ENCODE results near the gene CCSER1.

DNA sequence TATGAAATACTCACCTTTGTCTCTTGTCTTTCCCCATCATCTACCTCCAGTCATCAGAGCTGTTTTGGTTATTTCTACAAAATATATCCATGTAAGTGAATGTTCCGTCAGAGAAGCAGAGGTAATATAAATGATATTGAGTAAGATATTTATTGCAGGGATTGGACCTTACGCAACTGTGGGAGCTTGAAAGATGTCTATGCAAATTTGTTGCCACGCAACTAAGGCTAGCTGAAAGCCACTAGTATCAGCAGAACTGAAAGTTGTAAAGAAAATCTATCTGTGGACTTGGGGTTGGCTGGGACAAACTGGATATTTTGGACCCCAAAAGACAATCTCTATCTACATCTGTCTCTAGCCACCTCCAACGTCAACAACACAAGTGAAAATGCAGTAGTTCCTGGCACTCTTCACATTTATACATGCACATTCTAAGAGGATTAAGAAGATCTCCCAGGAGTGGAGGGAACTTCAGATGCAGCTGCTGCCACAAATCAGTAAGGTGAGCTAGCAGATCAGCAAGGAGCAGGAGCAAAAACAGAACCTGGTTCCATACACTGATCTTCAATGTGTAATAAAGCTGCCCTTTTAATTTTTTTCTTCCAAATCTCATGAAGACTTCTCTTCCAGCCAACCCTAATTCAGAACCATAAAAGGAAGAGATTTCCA, 8.5 kb upstream of the CCSER1 start:
- TF ChIP-seq CTCF (IDR thresholded peaks at IDR 0.05; ENCODE audit: low read depth, low read length, missing input control), result no peak
- TF ChIP-seq RAD21 (IDR thresholded peaks at IDR 0.05), result no peak
- TF ChIP-seq TAF1 (conservative IDR thresholded peaks at IDR 0.05), result no peak
- no peak for TF ChIP-seq GABPA (IDR thresholded peaks at IDR 0.05 in 1 of 2, conservative IDR thresholded peaks at IDR 0.05 in 1 of 2)
- no peak for TF ChIP-seq SP1 (IDR thresholded peaks at IDR 0.05)
- TF ChIP-seq, protein P1, sequence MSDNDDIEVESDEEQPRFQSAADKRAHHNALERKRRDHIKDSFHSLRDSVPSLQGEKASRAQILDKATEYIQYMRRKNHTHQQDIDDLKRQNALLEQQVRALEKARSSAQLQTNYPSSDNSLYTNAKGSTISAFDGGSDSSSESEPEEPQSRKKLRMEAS (IDR thresholded peaks at IDR 0.05), result no peak
- TF ChIP-seq ZBTB33 (IDR thresholded peaks at IDR 0.05), result no peak
- TF ChIP-seq, protein P2, sequence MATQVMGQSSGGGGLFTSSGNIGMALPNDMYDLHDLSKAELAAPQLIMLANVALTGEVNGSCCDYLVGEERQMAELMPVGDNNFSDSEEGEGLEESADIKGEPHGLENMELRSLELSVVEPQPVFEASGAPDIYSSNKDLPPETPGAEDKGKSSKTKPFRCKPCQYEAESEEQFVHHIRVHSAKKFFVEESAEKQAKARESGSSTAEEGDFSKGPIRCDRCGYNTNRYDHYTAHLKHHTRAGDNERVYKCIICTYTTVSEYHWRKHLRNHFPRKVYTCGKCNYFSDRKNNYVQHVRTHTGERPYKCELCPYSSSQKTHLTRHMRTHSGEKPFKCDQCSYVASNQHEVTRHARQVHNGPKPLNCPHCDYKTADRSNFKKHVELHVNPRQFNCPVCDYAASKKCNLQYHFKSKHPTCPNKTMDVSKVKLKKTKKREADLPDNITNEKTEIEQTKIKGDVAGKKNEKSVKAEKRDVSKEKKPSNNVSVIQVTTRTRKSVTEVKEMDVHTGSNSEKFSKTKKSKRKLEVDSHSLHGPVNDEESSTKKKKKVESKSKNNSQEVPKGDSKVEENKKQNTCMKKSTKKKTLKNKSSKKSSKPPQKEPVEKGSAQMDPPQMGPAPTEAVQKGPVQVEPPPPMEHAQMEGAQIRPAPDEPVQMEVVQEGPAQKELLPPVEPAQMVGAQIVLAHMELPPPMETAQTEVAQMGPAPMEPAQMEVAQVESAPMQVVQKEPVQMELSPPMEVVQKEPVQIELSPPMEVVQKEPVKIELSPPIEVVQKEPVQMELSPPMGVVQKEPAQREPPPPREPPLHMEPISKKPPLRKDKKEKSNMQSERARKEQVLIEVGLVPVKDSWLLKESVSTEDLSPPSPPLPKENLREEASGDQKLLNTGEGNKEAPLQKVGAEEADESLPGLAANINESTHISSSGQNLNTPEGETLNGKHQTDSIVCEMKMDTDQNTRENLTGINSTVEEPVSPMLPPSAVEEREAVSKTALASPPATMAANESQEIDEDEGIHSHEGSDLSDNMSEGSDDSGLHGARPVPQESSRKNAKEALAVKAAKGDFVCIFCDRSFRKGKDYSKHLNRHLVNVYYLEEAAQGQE (IDR thresholded peaks at IDR 0.05), result no peak
- TF ChIP-seq JUND (IDR thresholded peaks at IDR 0.05), result no peak
- TF ChIP-seq FOXA1 (IDR thresholded peaks at IDR 0.05), result no peak

Measured in liver (tissue), 3 donors.